Gastroesophageal sphincter (tissue), 4 donors: ENCODE results near the gene CLSTN3. TPM values are rescaled to one million over a fixed set of nuclear protein-coding genes. Genes with fewer than 3 reads are reported as not detected.

Source experiments
- ATAC-seq: fragments of 150-250 bp; one replicate; pipeline ENCODE4 v1.9.1; 2016; ENCODE audit warnings: mild to moderate bottlenecking, moderate library complexity
- H3K27ac ChIP-seq, 4 donors: fragments of 200-600 bp; sonication (generic) in 3 of 4; 1 replicate in 3 of 4; 2 replicates in 1 of 4; pipeline ENCODE4 v1.5.1; 2016 to 2019
- H3K27me3 ChIP-seq: fragments of 200-600 bp; sonication (generic); one replicate; pipeline ENCODE4 v1.5.1; 2019
- H3K36me3 ChIP-seq, 2 donors: fragments of 200-600 bp; sonication (generic); one replicate each; pipeline ENCODE4 v1.5.1; 2019; ENCODE audit warnings: control low read depth in 1 of 2
- H3K4me1 ChIP-seq, 3 donors: fragments of 200-600 bp; sonication (generic); 1 replicate in 2 of 3; 2 replicates in 1 of 3; pipeline ENCODE4 v1.5.1; 2016 to 2019; ENCODE audit warnings: control low read depth in 2 of 3
- H3K4me3 ChIP-seq, 2 donors: fragments of 200-600 bp; sonication (generic); one replicate each; pipeline ENCODE4 v1.5.1; 2019; ENCODE audit warnings: mild to moderate bottlenecking in 1 of 2, moderate library complexity in 1 of 2
- H3K9me3 ChIP-seq, 3 donors: fragments of 200-600 bp; sonication (generic); one replicate each; pipeline ENCODE4 v1.5.1; 2017 to 2019; ENCODE audit warnings: control low read depth in 2 of 3
- CTCF ChIP-seq, 4 experiments: fragments of 200-600 bp in 2 of 4; fragments of 450-650 bp in 2 of 4; sonication (generic) in 1 of 4; IDR thresholded peaks; one replicate each; pipeline ENCODE4 v1.5.1; 2017 to 2019; ENCODE audit warnings: antibody characterized with exemption in 4 of 4, mild to moderate bottlenecking in 2 of 4, moderate library complexity in 2 of 4
- EP300 ChIP-seq: sonication (generic); formaldehyde crosslinking; IDR thresholded peaks from one replicate; pipeline ENCODE4 v1.6.1; 2017; ENCODE audit warnings: antibody characterized with exemption, mild to moderate bottlenecking
- POLR2A ChIP-seq, 2 donors: fragments of 450-650 bp; IDR thresholded peaks; one replicate each; pipeline ENCODE4 v1.6.1; 2017; ENCODE audit warnings: antibody characterized with exemption in 2 of 2, mild to moderate bottlenecking in 2 of 2, moderate library complexity in 1 of 2
- POLR2AphosphoS5 ChIP-seq: sonication (generic); formaldehyde crosslinking; IDR thresholded peaks from one replicate; pipeline ENCODE4 v1.6.1; 2017; ENCODE audit warnings: antibody characterized with exemption
- WGBS, 2 donors: methylation state at CpG; one replicate each; pipeline ENCODE4 v1.1.5; 2018; ENCODE audit warnings: low coverage in 1 of 2; 5-methylcytosine and 5-hydroxymethylcytosine counted together
- total RNA-seq, 4 donors: library from RNA; depleted of rRNA; stranded (reverse); fragments of >200 nt; gene quantifications; one replicate each; pipeline ENCODE4 v1.1.0, GENCODE V29; 2016

The CLSTN3 gene
- total RNA-seq, 4 donors from 2014 or later, result 13.9 to 34.3 (median 17.4) TPM

- Histone ChIP-seq H3K4me1 (peaks cover 0 to 5% (median 0%) of the 10 kb centered on the region in 3 donors), H3K27ac (no peak overlapping the region), H3K36me3 (peaks cover 0 to 22% of the 10 kb centered on the region in 2 donors), H3K4me3 (no peak overlapping the region), H3K27me3 (peaks cover 33% of the 10 kb centered on the region), H3K9me3 (no peaks in the 10 kb centered on the region)
- ATAC-seq, result no peak
- TF ChIP-seq CTCF (IDR thresholded peaks at IDR 0.05) (no peak), POLR2A (IDR thresholded peaks at IDR 0.05) (no peak)
- 79 to 86% methylated on average over 3 of the region's 4 CpGs for WGBS, 2 donors
Measured at GRCh38 chr12:7161327-7161726, 31.2 kb downstream of the CLSTN3 start.

GRCh38 chr12:7161811-7162210 is 31.6 kb downstream of the CLSTN3 start:
- H3K4me1 ChIP-seq, result peaks cover 0 to 5% (median 0%) of the 10 kb centered on the region in 3 donors
- whole genome bisulfite sequencing, 2 donors, result 83 to 100% methylated on average over 2 to 3 of the region's 5 CpGs
- H3K9me3 ChIP-seq, result no peaks in the 10 kb centered on the region
- H3K36me3 ChIP-seq, result peaks cover 0 to 17% of the 10 kb centered on the region in 2 donors
- no peak for TF ChIP-seq POLR2A (IDR thresholded peaks at IDR 0.05)
- no peak for TF ChIP-seq EP300
- TF ChIP-seq CTCF (IDR thresholded peaks at IDR 0.05), result no peak
- no peak for TF ChIP-seq POLR2AphosphoS5
- no peak overlapping the region for H3K4me3 ChIP-seq
- peaks cover 33% of the 10 kb centered on the region for H3K27me3 ChIP-seq
- ATAC-seq, result no peak
- H3K27ac ChIP-seq, result no peak overlapping the region

- Histone ChIP-seq H3K9me3 (no peaks in the 10 kb centered on the region), H3K27me3 (peaks cover 33% of the 10 kb centered on the region), H3K36me3 (peaks cover 0 to 8% of the 10 kb centered on the region in 2 donors), H3K4me1 (peaks cover 0 to 5% (median 0%) of the 10 kb centered on the region in 3 donors), H3K27ac (no peak overlapping the region), H3K4me3 (no peak overlapping the region)
- ATAC-seq, result peak; percentile 39
- WGBS, 2 donors, result 2 to 12% methylated on average over 9 to 10 of the region's 19 CpGs
- TF ChIP-seq POLR2A (IDR thresholded peaks at IDR 0.05), result no peak
- peak in 2 of 4 experiments; percentile 38 to 41 for TF ChIP-seq CTCF (IDR thresholded peaks at IDR 0.05)
- no peak for TF ChIP-seq EP300
Measured at GRCh38 chr12:7162691-7163114, 32.5 kb downstream of the CLSTN3 start.

GRCh38 chr12:7169951-7170350 is 39.8 kb downstream of the CLSTN3 start:
- no peak for ATAC-seq
- Histone ChIP-seq H3K4me1 (no peaks in the 10 kb centered on the region), H3K9me3 (peaks cover 0 to 12% (median 0%) of the 10 kb centered on the region in 3 donors), H3K27ac (no peak overlapping the region), H3K36me3 (no peaks in the 10 kb centered on the region), H3K27me3 (peaks cover 22% of the 10 kb centered on the region), H3K4me3 (no peak overlapping the region)
- TF ChIP-seq POLR2A (IDR thresholded peaks at IDR 0.05) (no peak), CTCF (IDR thresholded peaks at IDR 0.05) (no peak), EP300 (no peak), POLR2AphosphoS5 (no peak)

GRCh38 chr12:7171854-7172253 is 41.7 kb downstream of the CLSTN3 start:
- H3K9me3 ChIP-seq, result peaks cover 0 to 12% (median 0%) of the 10 kb centered on the region in 3 donors

More at GRCh38 chr12:7171854-7172253, 41.7 kb downstream of the CLSTN3 start:
- Histone ChIP-seq H3K27ac (no peak overlapping the region), H3K36me3 (no peaks in the 10 kb centered on the region), H3K4me1 (no peaks in the 10 kb centered on the region), H3K27me3 (peaks cover 20% of the 10 kb centered on the region), H3K4me3 (no peak overlapping the region)
- no peak for ATAC-seq
- no peak for TF ChIP-seq EP300
- no peak for TF ChIP-seq CTCF (IDR thresholded peaks at IDR 0.05)
- no peak for TF ChIP-seq POLR2AphosphoS5
- no peak for TF ChIP-seq POLR2A (IDR thresholded peaks at IDR 0.05)
- 57 to 65% methylated on average over 1 of the region's 1 CpG for WGBS, 2 donors
